Ishikawa (cell line): ENCODE results near the gene TECPR2.

Source experiments
- CEBPB ChIP-seq: IDR thresholded peaks from 2 replicates; pipeline ENCODE4 v1.6.1; 2012
- CREB1 ChIP-seq: IDR thresholded peaks from 2 replicates; pipeline ENCODE4 v1.6.1; 2012; ENCODE audit warnings: low read depth
- EGR1 ChIP-seq: IDR thresholded peaks from 2 replicates; pipeline ENCODE4 v1.6.1; 2012
- EP300 ChIP-seq: IDR thresholded peaks from 2 replicates; pipeline ENCODE4 v1.6.1; 2012; ENCODE audit warnings: borderline replicate concordance
- FOXM1 ChIP-seq: IDR thresholded peaks from 2 replicates; pipeline ENCODE4 v1.6.1; 2012; ENCODE audit warnings: low read depth, borderline replicate concordance
- NFIC ChIP-seq: IDR thresholded peaks from 2 replicates; pipeline ENCODE4 v1.6.1; 2012
- RAD21 ChIP-seq: IDR thresholded peaks from 2 replicates; pipeline ENCODE4 v1.6.1; 2012; ENCODE audit warnings: low read depth
- TAF1 ChIP-seq: IDR thresholded peaks from 2 replicates; pipeline ENCODE4 v1.6.1; 2012; ENCODE audit warnings: low read depth, mild to moderate bottlenecking
- TCF12 ChIP-seq: IDR thresholded peaks from 2 replicates; pipeline ENCODE4 v1.6.1; 2012; ENCODE audit warnings: low read depth
- TEAD4 ChIP-seq: IDR thresholded peaks from 2 replicates; pipeline ENCODE4 v1.6.1; 2012
- YY1 ChIP-seq: IDR thresholded peaks from 2 replicates; pipeline ENCODE4 v1.6.1; 2012; ENCODE audit warnings: low read depth
- ZBTB7A ChIP-seq: IDR thresholded peaks from 2 replicates; pipeline ENCODE4 v1.6.1; 2012; ENCODE audit warnings: low read depth
- TF ChIP-seq, protein P1 (sequence below): IDR thresholded peaks from 2 replicates; pipeline ENCODE4 v1.6.1; 2012; ENCODE audit warnings: low read depth, mild to moderate bottlenecking
- TF ChIP-seq, protein P2 (sequence below): IDR thresholded peaks from 2 replicates; pipeline ENCODE4 v1.6.1; 2012
- TF ChIP-seq, protein P3 (sequence below): IDR thresholded peaks from 2 replicates; pipeline ENCODE4 v1.6.1; 2012

The TECPR2 gene

DNA sequence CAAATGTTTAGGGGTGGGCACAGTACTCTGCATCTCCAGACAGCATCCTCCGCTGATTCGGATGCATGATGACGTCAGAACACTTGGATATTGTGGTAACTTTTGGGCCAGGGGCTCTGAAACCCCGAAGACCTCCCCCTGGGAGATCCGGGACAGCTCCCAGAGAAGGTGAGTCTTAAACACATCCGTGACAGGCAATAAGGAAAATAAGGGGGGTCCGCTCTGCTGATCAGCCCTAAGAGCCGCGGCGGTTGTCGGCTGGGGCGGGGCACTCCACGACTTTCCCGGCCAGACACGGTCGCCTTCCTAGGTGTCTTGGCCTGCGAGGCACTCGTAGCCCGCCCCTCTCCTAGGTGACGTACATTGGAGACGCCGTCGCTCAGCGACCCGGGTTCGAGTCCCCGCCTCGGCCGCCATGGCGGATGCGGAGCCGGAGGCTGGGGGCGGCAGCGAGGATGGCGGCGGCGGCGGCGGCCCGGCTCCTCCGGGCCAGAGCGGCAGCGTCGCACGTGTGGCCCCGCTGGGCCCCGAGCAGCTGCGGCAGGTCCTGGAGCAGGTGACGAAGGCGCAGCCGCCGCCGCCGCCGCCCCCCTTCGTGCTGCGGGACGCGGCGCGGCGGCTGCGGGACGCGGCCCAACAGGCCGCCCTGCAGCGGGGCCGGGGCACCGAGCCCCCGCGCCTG, 43.2 kb upstream of the TECPR2 start, which contains the start of gene ZNF839:
Gene ZNF839, plus strand, starts transcription at position 396 of the 682 bp plus-strand sequence. Its CDS starts 20 bp downstream, at position 416.
- TF ChIP-seq, protein P1, sequence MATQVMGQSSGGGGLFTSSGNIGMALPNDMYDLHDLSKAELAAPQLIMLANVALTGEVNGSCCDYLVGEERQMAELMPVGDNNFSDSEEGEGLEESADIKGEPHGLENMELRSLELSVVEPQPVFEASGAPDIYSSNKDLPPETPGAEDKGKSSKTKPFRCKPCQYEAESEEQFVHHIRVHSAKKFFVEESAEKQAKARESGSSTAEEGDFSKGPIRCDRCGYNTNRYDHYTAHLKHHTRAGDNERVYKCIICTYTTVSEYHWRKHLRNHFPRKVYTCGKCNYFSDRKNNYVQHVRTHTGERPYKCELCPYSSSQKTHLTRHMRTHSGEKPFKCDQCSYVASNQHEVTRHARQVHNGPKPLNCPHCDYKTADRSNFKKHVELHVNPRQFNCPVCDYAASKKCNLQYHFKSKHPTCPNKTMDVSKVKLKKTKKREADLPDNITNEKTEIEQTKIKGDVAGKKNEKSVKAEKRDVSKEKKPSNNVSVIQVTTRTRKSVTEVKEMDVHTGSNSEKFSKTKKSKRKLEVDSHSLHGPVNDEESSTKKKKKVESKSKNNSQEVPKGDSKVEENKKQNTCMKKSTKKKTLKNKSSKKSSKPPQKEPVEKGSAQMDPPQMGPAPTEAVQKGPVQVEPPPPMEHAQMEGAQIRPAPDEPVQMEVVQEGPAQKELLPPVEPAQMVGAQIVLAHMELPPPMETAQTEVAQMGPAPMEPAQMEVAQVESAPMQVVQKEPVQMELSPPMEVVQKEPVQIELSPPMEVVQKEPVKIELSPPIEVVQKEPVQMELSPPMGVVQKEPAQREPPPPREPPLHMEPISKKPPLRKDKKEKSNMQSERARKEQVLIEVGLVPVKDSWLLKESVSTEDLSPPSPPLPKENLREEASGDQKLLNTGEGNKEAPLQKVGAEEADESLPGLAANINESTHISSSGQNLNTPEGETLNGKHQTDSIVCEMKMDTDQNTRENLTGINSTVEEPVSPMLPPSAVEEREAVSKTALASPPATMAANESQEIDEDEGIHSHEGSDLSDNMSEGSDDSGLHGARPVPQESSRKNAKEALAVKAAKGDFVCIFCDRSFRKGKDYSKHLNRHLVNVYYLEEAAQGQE: no peak
- TF ChIP-seq TEAD4 (peak; percentile 16; the same call in 1 of the 2 replicates), TCF12 (peak; percentile 41; the same call in 1 of the 2 replicates), YY1 (peak; percentile 92), RAD21 (no peak), EP300 (peak; percentile 37; the same call in 1 of the 2 replicates), CEBPB (0 out of 2 replicates have a peak, but pooled peaks have one; percentile 11), CREB1 (peak; percentile 92), ZBTB7A (peak; percentile 28; the same call in 1 of the 2 replicates), TAF1 (peak; percentile 71; the same call in 1 of the 2 replicates), FOXM1 (no peak), EGR1 (no peak), NFIC (no peak)
- TF ChIP-seq, protein P2, sequence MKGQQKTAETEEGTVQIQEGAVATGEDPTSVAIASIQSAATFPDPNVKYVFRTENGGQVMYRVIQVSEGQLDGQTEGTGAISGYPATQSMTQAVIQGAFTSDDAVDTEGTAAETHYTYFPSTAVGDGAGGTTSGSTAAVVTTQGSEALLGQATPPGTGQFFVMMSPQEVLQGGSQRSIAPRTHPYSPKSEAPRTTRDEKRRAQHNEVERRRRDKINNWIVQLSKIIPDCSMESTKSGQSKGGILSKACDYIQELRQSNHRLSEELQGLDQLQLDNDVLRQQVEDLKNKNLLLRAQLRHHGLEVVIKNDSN: 0 out of 2 replicates have a peak, but pooled peaks have one; percentile 35
- TF ChIP-seq, protein P3, sequence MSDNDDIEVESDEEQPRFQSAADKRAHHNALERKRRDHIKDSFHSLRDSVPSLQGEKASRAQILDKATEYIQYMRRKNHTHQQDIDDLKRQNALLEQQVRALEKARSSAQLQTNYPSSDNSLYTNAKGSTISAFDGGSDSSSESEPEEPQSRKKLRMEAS: peak; percentile 80

DNA sequence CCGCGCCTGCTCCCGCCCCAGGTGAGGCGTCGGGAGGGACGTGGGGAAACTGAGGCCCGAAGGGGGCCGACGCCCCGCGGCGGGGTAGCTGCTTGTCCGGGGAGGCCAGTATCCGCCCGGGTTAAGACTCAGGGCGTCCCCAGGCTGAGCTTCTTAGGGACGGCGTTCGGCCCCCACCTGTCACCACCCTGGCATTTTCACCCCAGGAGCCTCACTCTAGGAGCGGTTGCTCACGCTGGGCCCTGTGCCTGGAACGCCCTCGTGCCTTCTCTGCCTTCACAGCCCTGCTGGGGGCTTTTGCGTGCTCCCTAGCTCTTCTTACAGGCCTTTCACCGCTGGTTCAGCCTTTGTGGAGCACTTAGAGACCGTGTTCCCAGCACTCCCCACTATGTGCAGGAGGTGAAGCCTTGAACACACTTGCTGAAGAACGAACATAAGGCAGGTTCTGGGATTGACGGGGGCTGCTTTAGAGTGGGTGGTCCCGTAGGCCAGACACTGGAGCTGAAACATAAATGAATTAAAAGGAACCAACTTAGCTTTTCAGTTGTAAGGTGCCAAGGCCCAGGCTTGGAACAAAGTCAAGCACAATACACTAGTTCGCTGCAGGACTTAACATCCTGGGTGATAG, 42.6 kb upstream of the TECPR2 start:
- no peak for TF ChIP-seq CREB1
- TF ChIP-seq, protein P3: peak; percentile 23; the same call in 1 of the 2 replicates

DNA sequence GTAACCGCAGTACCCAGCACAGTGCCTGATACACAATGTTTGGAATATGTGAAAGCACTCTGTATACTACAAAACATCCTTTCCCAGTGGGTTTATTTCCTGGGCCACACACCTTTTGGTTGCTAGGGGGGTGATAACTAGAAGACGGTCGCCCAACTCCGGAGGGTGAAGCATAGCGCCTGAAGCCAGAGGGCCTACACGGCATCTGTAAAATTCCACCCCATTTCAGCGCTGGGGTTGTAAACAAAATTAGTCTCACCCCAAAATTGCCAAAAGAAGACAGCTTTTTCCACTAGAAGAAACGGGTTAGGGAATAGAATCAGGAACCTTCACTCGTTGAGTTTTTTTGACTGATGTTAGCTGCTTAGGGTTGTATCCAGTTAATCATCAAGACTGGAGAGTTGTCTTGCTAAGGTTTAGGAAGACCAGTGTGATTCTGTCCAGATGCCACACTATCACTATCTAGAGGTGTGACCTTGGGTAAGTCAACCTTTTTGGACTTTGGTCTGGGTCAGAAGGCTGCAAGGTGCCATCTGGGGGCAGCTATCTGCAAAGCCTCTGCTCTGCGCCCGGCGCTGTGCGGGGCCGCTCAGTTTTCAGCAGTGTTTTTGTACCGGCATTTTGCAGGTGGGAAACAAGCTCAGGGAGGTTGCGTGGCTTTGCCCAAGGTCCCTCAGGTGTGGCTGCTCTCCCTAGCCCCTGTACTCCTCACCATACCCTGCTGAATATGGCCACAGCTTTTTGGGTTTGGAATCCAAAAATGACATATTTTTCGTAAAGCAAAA, 41.9 kb upstream of the TECPR2 start:
- TF ChIP-seq CREB1: no peak
- TF ChIP-seq CEBPB: no peak
- no peak for TF ChIP-seq RAD21
- TF ChIP-seq EP300: no peak
- TF ChIP-seq, protein P3: no peak
- no peak for TF ChIP-seq YY1

DNA sequence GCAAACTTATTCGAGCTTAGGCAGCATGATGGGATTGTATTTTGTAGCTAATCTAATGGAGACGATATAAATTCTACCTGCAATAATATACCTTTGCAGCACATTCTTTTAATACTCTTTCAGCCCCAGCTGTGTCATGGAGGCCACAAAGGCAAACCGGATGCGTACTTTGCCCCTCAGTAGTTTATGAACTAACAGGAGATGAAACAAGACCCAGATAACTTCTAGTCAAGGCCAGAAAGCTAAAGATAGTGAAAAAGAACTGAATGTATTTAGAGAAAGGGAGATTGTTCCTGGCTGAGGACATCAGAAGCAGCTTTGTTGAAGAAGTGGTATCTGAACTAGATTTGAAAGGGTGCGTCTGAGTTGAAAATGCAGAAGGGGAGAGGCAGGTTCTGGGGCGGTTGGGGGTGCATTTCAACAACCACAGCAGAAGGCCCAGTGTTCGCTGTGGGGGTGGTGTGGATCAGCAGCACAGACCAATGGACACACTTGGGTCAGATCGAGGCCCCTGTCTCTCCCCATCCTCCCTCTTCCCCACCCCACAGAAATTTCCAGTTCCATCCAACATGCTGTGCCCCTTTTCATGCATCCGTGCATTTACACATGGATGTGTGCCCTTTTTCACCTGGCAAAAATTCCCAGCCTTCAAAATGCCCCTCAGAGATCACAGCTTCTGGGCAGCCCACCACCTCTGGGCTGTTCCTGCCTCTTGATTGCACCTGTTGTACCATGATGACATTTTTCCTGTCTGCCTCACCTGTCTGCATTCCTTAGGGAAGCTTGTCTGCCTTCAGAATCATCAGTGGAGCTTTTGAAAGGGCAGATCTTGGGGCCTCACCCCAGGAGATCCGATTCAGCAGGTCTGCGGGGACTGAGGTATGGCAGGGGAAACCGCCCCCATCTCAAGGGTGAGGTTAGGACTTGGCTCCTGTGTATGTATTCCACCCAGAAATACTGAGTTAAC, 41.0 kb upstream of the TECPR2 start:
- no peak for TF ChIP-seq EP300
- TF ChIP-seq TCF12: no peak
- TF ChIP-seq, protein P3: no peak
- TF ChIP-seq, protein P1: no peak
- no peak for TF ChIP-seq CREB1
- no peak for TF ChIP-seq CEBPB
- TF ChIP-seq YY1: no peak
- no peak for TF ChIP-seq ZBTB7A
- TF ChIP-seq NFIC: no peak
- TF ChIP-seq, protein P2: no peak
- no peak for TF ChIP-seq FOXM1
- no peak for TF ChIP-seq RAD21
- TF ChIP-seq EGR1: no peak
- no peak for TF ChIP-seq TEAD4
- no peak for TF ChIP-seq TAF1
